Measurements from ENCODE around the gene GPX2.

GPX2 gene

DNA sequence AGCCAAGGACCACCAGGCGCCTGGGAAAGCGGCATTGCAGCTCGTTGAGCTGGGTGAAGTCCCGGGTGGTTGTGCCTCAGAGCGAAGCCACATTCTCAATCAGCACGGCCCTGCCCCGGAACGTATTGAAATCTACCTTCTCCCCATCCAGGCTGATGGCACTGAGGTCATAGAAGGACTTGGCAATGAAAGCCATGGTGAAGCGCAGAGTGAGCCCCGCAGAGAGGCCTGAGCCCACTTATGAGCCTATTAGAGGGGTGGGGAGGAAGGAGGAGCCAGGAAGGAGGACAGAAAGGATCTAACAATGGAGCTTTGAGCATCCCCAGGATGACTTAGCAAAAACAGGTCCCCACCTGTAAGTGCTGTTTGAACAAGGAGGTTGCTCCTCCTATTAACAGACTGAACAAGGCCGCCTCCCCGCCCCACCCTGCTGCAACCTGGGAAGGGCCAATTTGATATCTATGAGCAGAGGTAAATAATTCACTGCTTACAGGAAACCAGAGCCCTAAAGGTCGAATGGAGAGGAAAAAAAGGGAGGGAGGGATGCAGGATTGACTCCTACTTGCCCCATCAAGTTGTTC, at the start of gene GPX2:
Gene GPX2 (minus strand): TSS at position 215 of the 581 bp plus-strand sequence. CDS start 19 bp downstream, at position 196.
- Mint-ChIP-seq H3K4me3 (peak within 1 kb of the TSS in 1 of 2 donors; percentile 28), H3K27ac (peak within 1 kb of the TSS in 1 of 2 donors; percentile 57), H3K9me3 (no peaks in the 10 kb centered on the region), H3K27me3 (no peaks in the 10 kb centered on the region), H3K4me1 (peaks cover 69% of the 10 kb centered on the region)
- DNase-seq (no peak), ATAC-seq (no peak)

DNA sequence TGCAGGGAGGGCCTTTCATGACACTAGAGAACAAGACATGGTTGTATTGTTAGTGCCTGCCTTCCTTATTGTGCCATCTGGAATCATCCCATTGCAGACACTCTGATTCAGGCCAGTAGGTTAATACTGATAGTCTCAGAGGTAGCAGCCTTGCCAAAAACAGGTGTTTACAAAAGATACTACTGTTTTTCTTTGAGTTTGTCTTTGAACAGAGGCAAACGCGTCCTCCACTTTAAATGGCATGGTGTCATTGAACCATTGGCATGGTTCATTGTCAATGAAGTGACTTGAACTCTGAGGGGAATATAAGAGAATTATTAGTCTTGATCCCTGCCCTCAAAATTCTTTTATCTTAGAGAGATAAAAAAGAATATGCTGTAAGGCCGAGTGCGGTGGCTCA, 48.4 kb upstream of the GPX2 start:
- no peaks in the 10 kb centered on the region for H3K27me3 Mint-ChIP-seq
- H3K27ac Mint-ChIP-seq, result peak overlapping the region in 1 of 2 donors; percentile 31
- DNase-seq (no peak), ATAC-seq (no peak)
- H3K9me3 Mint-ChIP-seq, result no peaks in the 10 kb centered on the region
- H3K4me3 Mint-ChIP-seq, result no peak overlapping the region
- H3K4me1 Mint-ChIP-seq, result peaks cover 47% of the 10 kb centered on the region

DNA sequence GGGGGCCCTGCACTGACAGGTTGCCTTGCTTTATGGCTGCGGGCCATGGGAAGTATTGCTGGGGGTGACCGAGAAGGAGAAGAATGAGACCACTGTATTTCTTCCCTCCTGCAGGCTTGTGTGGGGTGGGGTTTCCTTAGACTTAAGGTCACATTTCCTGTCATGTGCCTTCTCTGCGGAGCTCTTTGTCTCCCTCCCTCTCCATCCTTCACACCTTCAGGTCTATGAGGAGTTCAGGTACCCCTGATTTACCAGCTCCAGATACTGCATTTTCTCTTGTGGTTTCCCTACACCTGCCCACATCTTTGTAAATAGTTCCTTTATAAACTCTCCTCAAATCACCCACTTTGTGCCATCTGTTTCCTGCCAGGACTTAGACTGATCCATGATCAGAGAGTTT, 47.8 kb upstream of the GPX2 start:
- no peaks in the 10 kb centered on the region for H3K9me3 Mint-ChIP-seq
- peaks cover 48% of the 10 kb centered on the region for H3K4me1 Mint-ChIP-seq
- ATAC-seq, result no peak
- DNase-seq, result no peak
- H3K27ac Mint-ChIP-seq, result peak overlapping the region in 1 of 2 donors; percentile 31
- no peaks in the 10 kb centered on the region for H3K27me3 Mint-ChIP-seq
- peak overlapping the region; percentile 44 to 55 for H3K4me3 Mint-ChIP-seq

DNA sequence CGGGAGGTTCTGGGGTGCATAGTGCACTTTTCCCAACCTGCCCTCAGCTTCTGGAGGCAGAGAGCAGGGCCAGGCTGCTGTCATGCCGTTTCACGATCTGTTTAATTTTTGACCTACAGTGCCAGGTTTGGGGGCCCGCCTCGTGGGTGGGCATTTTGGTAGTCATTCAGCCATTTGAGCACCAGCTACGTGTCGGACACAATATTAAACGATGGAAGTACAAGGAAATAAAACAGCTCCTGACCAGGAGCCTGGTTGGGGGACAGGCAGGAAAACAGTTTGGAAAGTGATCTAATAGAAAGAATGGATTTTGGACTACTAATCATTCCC, 44.9 kb upstream of the GPX2 start:
- Mint-ChIP-seq H3K27me3 (no peaks in the 10 kb centered on the region), H3K9me3 (no peaks in the 10 kb centered on the region), H3K4me3 (peak overlapping the region; percentile 88 to 91), H3K27ac (peak overlapping the region in 1 of 2 donors; percentile 89), H3K4me1 (peaks cover 52% of the 10 kb centered on the region)
- no peak for DNase-seq
- ATAC-seq, result no peak

- ATAC-seq, result peak; percentile 97
- H3K27ac Mint-ChIP-seq, result peak within 1 kb of the TSS; percentile 89 to 97
- peaks cover 47% of the 10 kb centered on the region for H3K4me1 Mint-ChIP-seq
- H3K9me3 Mint-ChIP-seq, result no peaks in the 10 kb centered on the region
- no peaks in the 10 kb centered on the region for H3K27me3 Mint-ChIP-seq
- peak; percentile 91 to 94 for DNase-seq
- peak within 1 kb of the TSS; percentile 88 to 91 for H3K4me3 Mint-ChIP-seq
These were observed 44.3 kb upstream of the GPX2 start, which contains the start of gene FNTB for GRCh38 chr14:64986648-64987437. FNTB (plus strand) TSS chr14:64986895; CDS start chr14:64986954, 59 bp downstream.

GRCh38 chr14:64983439-64984310, 41.1 kb upstream of the GPX2 start:
- Mint-ChIP-seq H3K27me3 (no peaks in the 10 kb centered on the region), H3K4me1 (peaks cover 18% of the 10 kb centered on the region), H3K9me3 (no peaks in the 10 kb centered on the region), H3K4me3 (peak overlapping the region; percentile 73 to 74), H3K27ac (peak overlapping the region in 1 of 2 donors; percentile 55)
- DNase-seq (peak; percentile 25 to 28), ATAC-seq (no peak)

DNA sequence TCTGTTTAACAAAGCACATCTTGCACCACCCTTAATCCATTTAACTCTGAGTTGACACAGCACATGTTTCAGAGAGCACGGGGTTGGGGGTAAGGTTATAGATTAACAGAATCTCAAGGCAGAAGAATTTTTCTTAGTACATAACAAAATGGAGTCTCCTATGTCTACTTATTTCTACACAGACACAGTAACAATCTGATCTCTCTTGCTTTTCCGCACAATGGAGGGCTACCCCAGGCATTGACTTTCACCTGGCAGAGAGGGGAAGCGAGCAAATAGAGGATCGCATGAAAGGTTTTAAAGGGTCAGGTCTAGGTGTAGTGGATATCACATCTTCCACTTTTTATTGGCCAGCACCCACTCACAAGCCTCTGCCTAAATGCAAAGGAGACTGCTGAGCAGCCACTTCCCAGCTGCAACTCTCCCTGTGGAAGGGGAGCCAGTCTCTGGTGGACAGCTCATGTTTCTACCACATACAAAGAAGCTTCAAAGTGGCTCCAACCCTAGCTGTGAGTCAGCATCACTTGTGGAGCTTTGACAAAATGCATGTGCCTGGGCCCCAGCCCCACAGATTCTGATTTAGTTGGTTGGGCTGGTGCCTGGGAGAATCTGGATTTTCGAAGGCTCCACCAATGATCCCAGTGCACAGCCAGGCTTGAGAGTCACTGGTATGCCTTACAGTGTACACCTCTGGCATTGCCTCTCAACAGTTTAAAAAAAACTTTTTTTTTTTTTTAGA, 37.0 kb upstream of the GPX2 start:
- Mint-ChIP-seq H3K4me1 (peaks cover 6% of the 10 kb centered on the region), H3K27me3 (no peaks in the 10 kb centered on the region), H3K27ac (no peak overlapping the region), H3K9me3 (no peaks in the 10 kb centered on the region), H3K4me3 (no peak overlapping the region)
- no peak for ATAC-seq
- no peak for DNase-seq

DNA sequence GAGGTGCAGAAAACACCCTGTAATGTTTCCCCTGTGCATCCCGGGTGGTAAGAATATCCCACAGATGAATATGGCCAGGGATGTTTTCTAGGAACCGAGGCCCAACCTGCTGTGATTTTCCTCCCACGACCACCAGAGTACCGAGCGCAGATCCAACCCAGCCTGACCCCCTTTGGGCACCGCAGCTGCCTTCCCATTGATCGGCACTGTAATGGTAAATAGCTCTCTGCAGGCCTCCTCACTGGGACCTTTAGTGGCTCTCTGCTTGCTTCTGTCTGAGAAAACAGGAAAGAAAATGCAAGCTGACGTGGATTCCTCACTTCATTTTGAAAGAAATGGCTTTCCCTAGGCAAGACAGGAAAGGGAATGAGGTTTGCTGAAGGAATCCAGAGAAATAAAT, 32.0 kb upstream of the GPX2 start:
- Mint-ChIP-seq H3K4me1 (peaks cover 21% of the 10 kb centered on the region), H3K27ac (no peak overlapping the region), H3K27me3 (peaks cover 15% of the 10 kb centered on the region), H3K4me3 (no peak overlapping the region), H3K9me3 (no peaks in the 10 kb centered on the region)
- no peak for DNase-seq
- no peak for ATAC-seq

- Mint-ChIP-seq H3K9me3 (no peaks in the 10 kb centered on the region), H3K4me1 (peaks cover 21% of the 10 kb centered on the region), H3K27ac (no peak overlapping the region), H3K4me3 (no peak overlapping the region), H3K27me3 (peaks cover 15% of the 10 kb centered on the region)
- DNase-seq (no peak), ATAC-seq (no peak)
These were observed 31.3 kb upstream of the GPX2 start for GRCh38 chr14:64973826-64974225.

DNA sequence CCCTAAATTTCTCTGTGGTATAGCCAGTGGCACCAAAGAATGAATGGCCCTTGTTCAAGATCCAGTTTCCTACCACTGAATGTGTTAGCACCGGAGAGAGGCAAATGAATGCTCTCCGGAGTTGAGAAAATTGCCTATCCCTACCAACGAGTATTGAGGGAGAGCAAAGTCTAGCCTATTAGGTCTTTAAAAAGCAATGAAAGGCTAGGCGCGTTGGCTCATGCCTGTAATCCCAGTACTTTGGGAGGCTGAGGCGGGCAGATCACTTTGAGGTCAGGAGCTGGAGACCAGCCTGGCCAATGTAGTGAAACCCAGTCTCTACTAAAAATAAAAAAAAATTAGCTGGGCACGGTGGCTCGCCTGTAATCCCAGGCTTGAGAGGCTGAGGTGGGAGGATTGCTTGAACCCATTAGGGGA, 30.5 kb upstream of the GPX2 start:
- Mint-ChIP-seq H3K27ac (no peak overlapping the region), H3K9me3 (no peaks in the 10 kb centered on the region), H3K4me1 (peaks cover 29% of the 10 kb centered on the region), H3K4me3 (peak overlapping the region; percentile 83 to 92), H3K27me3 (peaks cover 15% of the 10 kb centered on the region)
- DNase-seq (no peak), ATAC-seq (no peak)

- H3K27me3 Mint-ChIP-seq, result peaks cover 15% of the 10 kb centered on the region
- peaks cover 37% of the 10 kb centered on the region for H3K4me1 Mint-ChIP-seq
- ATAC-seq (peak; percentile 78), DNase-seq (peak; percentile 35 to 48)
- H3K9me3 Mint-ChIP-seq, result no peaks in the 10 kb centered on the region
- H3K4me3 Mint-ChIP-seq, result peak within 1 kb of the TSS; percentile 83 to 92
- H3K27ac Mint-ChIP-seq, result peak within 1 kb of the TSS; percentile 90 to 96
These were observed 29.6 kb upstream of the GPX2 start, which contains the start of gene RAB15 for GRCh38 chr14:64971943-64972791. RAB15 (minus strand) TSS chr14:64972336; CDS start chr14:64972076, 260 bp downstream.

GRCh38 chr14:64971491-64971942, 29.0 kb upstream of the GPX2 start:
- Mint-ChIP-seq H3K27ac (peak overlapping the region in 1 of 2 donors; percentile 40), H3K9me3 (no peaks in the 10 kb centered on the region)
- ATAC-seq, result peak; percentile 15

GRCh38 chr14:64970776-64971477, 28.4 kb upstream of the GPX2 start:
- H3K9me3 Mint-ChIP-seq, result no peaks in the 10 kb centered on the region
- H3K4me1 Mint-ChIP-seq, result peaks cover 44% of the 10 kb centered on the region
- H3K4me3 Mint-ChIP-seq, result peak overlapping the region; percentile 52 to 67
- H3K27ac Mint-ChIP-seq, result peak overlapping the region in 1 of 2 donors; percentile 40
- ATAC-seq (no peak), DNase-seq (no peak)
- peaks cover 15% of the 10 kb centered on the region for H3K27me3 Mint-ChIP-seq

More at GRCh38 chr14:64971491-64971942, 29.0 kb upstream of the GPX2 start:
- Mint-ChIP-seq H3K4me3 (peak overlapping the region; percentile 52 to 67), H3K27me3 (peaks cover 15% of the 10 kb centered on the region), H3K4me1 (peaks cover 43% of the 10 kb centered on the region)
- no peak for DNase-seq
